ENCODE data around the gene CRISP1.

The CRISP1 gene

GRCh38 chr6:49847673-49848072 lies 18.7 kb downstream of the CRISP1 start:
- Histone ChIP-seq H4K20me1 (ENCODE audit: insufficient read depth, low read length, poor library complexity, severe bottlenecking) (no peaks in the 10 kb centered on the region), H3K9me2 (replicated peaks; ENCODE audit: low read depth, low read length) (no peaks in the 10 kb centered on the region), H2AFZ (ENCODE audit: low read length) (no peak overlapping the region), H3K27me3 (ENCODE audit: insufficient read depth, low read length, poor library complexity, severe bottlenecking) (no peaks in the 10 kb centered on the region), H3K4me1 (ENCODE audit: insufficient read depth, low read length, poor library complexity, severe bottlenecking) (no peaks in the 10 kb centered on the region), H3K9me3 (ENCODE audit: insufficient read depth, low read depth, low read length) (no peaks in the 10 kb centered on the region), H3K36me3 (ENCODE audit: insufficient read depth, low read length) (no peaks in the 10 kb centered on the region), H3K4me3 (ENCODE audit: low read length, poor library complexity, severe bottlenecking) (no peak overlapping the region), H3K9ac (ENCODE audit: low read depth, low read length, poor library complexity, severe bottlenecking) (no peak overlapping the region), H3K79me2 (ENCODE audit: insufficient read depth, low read length) (no peaks in the 10 kb centered on the region), H3K4me2 (ENCODE audit: low read depth, low read length, poor library complexity, severe bottlenecking) (no peak overlapping the region), H3F3A (ENCODE audit: low read depth) (no peaks in the 10 kb centered on the region)
- TF ChIP-seq EZH2phosphoT487 (IDR thresholded peaks at IDR 0.05; ENCODE audit: borderline replicate concordance) (no peak), CTCF (conservative IDR thresholded peaks at IDR 0.05; ENCODE audit: low read length) (no peak)

GRCh38 chr6:49847014-49847413 lies 19.3 kb downstream of the CRISP1 start:
- Histone ChIP-seq H3K4me2 (ENCODE audit: low read depth, low read length, poor library complexity, severe bottlenecking) (no peak overlapping the region), H3K9me3 (ENCODE audit: insufficient read depth, low read depth, low read length) (no peaks in the 10 kb centered on the region), H3K4me3 (ENCODE audit: low read length, poor library complexity, severe bottlenecking) (no peak overlapping the region), H2AFZ (ENCODE audit: low read length) (no peak overlapping the region), H3K36me3 (ENCODE audit: insufficient read depth, low read length) (no peaks in the 10 kb centered on the region), H3K4me1 (ENCODE audit: insufficient read depth, low read length, poor library complexity, severe bottlenecking) (no peaks in the 10 kb centered on the region), H4K20me1 (ENCODE audit: insufficient read depth, low read length, poor library complexity, severe bottlenecking) (no peaks in the 10 kb centered on the region), H3K9me2 (replicated peaks; ENCODE audit: low read depth, low read length) (no peaks in the 10 kb centered on the region), H3K27me3 (ENCODE audit: insufficient read depth, low read length, poor library complexity, severe bottlenecking) (no peaks in the 10 kb centered on the region), H3F3A (ENCODE audit: low read depth) (no peaks in the 10 kb centered on the region), H3K79me2 (ENCODE audit: insufficient read depth, low read length) (no peaks in the 10 kb centered on the region), H3K9ac (ENCODE audit: low read depth, low read length, poor library complexity, severe bottlenecking) (no peak overlapping the region)
- TF ChIP-seq CTCF (conservative IDR thresholded peaks at IDR 0.05; ENCODE audit: low read length) (no peak), EZH2phosphoT487 (IDR thresholded peaks at IDR 0.05; ENCODE audit: borderline replicate concordance) (no peak)

DNA sequence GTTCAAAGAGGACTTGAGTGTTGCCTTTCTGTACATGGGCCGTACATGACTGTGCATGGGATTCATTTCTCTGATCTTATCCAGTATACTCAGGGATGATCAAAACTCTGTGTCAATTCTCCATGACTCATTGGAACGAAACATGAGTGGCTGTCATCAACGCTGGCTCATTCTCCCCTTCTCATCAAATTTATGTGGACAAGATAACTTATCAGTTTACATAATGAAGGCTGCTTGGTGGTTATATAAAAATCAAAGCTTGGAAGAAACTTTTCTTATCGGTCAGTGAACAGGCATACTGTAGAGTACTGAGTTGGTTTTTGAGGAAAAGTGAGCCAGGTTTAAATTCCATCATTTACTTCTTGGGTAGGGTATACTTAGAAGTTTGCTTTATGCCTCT lies 24.9 kb downstream of the CRISP1 start:
- Histone ChIP-seq H3K4me1 (ENCODE audit: insufficient read depth, low read length, poor library complexity, severe bottlenecking) (no peaks in the 10 kb centered on the region), H3K9me2 (replicated peaks; ENCODE audit: low read depth, low read length) (no peaks in the 10 kb centered on the region), H3K4me3 (ENCODE audit: low read length, poor library complexity, severe bottlenecking) (no peak overlapping the region), H3K9me3 (ENCODE audit: insufficient read depth, low read depth, low read length) (no peaks in the 10 kb centered on the region), H3K36me3 (ENCODE audit: insufficient read depth, low read length) (no peaks in the 10 kb centered on the region), H3K4me2 (ENCODE audit: low read depth, low read length, poor library complexity, severe bottlenecking) (no peak overlapping the region), H2AFZ (ENCODE audit: low read length) (no peak overlapping the region), H3K9ac (ENCODE audit: low read depth, low read length, poor library complexity, severe bottlenecking) (no peak overlapping the region), H3K79me2 (ENCODE audit: insufficient read depth, low read length) (no peaks in the 10 kb centered on the region), H3K27me3 (ENCODE audit: insufficient read depth, low read length, poor library complexity, severe bottlenecking) (no peaks in the 10 kb centered on the region), H4K20me1 (ENCODE audit: insufficient read depth, low read length, poor library complexity, severe bottlenecking) (no peaks in the 10 kb centered on the region), H3F3A (ENCODE audit: low read depth) (no peaks in the 10 kb centered on the region)
- TF ChIP-seq EZH2phosphoT487 (IDR thresholded peaks at IDR 0.05; ENCODE audit: borderline replicate concordance) (no peak), CTCF (conservative IDR thresholded peaks at IDR 0.05; ENCODE audit: low read length) (no peak)
